ENCODE measurements around the gene UBE3D.

UBE3D gene

DNA sequence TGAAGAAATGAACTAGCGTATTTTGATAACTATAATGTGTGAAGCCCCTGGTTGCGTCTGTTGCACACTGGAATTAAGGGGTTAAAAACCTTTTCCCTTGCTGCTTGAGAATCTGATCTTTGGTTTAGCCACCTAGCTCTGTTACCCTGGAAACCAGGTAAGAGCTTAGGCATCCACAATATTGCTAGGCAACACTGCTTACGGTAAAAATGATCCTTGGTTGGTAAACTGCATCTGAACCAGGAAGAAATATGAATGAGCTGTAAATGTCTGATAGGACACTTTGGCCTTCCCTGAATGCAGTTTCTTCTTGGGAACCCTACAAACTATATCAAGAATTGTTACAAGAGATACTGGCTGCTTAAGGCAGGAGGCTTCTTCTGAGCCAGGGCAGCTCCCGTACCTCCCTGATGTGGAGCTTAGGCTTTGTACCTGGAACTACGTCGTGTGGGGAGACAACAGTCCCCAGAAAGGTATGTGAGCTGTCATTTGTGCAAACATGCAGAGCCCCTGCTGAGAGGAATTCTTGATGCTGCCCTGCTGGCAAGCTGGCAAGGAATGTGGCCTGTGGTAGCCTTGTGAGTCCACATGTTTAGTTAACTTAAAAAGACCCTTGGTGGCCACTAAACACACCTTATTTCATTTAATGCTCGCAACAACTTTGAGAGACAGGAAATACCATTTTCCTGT, 18.4 kb downstream of the UBE3D start:
- no peaks in the 10 kb centered on the region for H3K79me2 ChIP-seq (ENCODE audit: insufficient read depth, low read length)
- no peaks in the 10 kb centered on the region for H3K27me3 ChIP-seq (ENCODE audit: low read length)
- no peak overlapping the region for H3K4me2 ChIP-seq (ENCODE audit: low read depth, low read length, poor library complexity, severe bottlenecking)
- H3K36me3 ChIP-seq (ENCODE audit: low read length), result peaks cover 3% of the 10 kb centered on the region; the same call in 1 of the 2 replicates
- no peak overlapping the region for H3K4me3 ChIP-seq (ENCODE audit: insufficient read depth, low read length, poor library complexity, severe bottlenecking)
- no peak overlapping the region for H3K27ac ChIP-seq (ENCODE audit: low read depth, low read length)
- no peaks in the 10 kb centered on the region for H3K9me2 ChIP-seq (replicated peaks; ENCODE audit: insufficient read depth, low read length)
- H3F3A ChIP-seq (ENCODE audit: insufficient read depth), result no peaks in the 10 kb centered on the region
- H4K20me1 ChIP-seq (ENCODE audit: low read depth, low read length), result no peaks in the 10 kb centered on the region
- TF ChIP-seq, protein P1, sequence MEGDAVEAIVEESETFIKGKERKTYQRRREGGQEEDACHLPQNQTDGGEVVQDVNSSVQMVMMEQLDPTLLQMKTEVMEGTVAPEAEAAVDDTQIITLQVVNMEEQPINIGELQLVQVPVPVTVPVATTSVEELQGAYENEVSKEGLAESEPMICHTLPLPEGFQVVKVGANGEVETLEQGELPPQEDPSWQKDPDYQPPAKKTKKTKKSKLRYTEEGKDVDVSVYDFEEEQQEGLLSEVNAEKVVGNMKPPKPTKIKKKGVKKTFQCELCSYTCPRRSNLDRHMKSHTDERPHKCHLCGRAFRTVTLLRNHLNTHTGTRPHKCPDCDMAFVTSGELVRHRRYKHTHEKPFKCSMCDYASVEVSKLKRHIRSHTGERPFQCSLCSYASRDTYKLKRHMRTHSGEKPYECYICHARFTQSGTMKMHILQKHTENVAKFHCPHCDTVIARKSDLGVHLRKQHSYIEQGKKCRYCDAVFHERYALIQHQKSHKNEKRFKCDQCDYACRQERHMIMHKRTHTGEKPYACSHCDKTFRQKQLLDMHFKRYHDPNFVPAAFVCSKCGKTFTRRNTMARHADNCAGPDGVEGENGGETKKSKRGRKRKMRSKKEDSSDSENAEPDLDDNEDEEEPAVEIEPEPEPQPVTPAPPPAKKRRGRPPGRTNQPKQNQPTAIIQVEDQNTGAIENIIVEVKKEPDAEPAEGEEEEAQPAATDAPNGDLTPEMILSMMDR (IDR thresholded peaks at IDR 0.05; ENCODE audit: insufficient read depth, low read length, poor library complexity, severe bottlenecking), result no peak
- no peak for TF ChIP-seq EZH2phosphoT487 (conservative IDR thresholded peaks at IDR 0.05; ENCODE audit: low read length)
- H3K9me3 ChIP-seq (ENCODE audit: insufficient read depth, low read length), result no peaks in the 10 kb centered on the region
- no peak overlapping the region for H3K9ac ChIP-seq (ENCODE audit: low read length)
- H2AFZ ChIP-seq (ENCODE audit: low read depth, low read length, severe bottlenecking), result no peak overlapping the region

DNA sequence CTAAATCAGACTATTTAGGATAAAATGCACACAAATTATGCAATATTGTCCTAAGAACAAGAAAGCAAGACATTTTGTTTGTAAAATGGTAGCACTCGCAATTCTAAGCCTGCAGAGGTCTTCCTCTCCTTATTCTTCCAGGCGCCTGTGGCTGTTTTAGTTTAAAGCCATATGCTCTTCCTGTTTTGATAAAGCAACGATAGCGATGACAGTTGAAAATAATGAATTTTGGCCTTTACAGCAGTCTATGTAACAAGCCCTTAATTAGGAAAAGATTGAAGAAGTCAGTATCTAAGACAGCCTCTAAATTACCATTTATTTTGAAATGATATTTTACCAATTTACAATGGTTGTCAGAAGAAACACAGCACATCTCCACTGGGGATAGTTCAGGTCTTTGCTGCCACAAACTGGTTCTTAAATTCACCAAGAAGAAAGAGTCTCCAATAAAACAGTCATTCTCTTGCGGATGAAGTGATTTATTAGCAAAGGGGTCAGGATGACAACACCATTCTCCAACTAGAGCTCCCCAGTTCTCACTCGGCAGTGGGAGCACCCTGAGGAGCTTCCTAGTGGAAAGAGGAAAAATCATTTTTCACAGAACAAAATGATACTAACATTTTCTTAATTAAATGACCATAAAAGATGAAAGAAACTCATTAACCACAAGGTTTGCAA, 21.4 kb downstream of the UBE3D start:
- H3K4me3 ChIP-seq (ENCODE audit: insufficient read depth, low read length, poor library complexity, severe bottlenecking), result no peak overlapping the region
- TF ChIP-seq EZH2phosphoT487 (conservative IDR thresholded peaks at IDR 0.05; ENCODE audit: low read length), result no peak
- TF ChIP-seq, protein P1 (IDR thresholded peaks at IDR 0.05; ENCODE audit: insufficient read depth, low read length, poor library complexity, severe bottlenecking), result no peak
- no peaks in the 10 kb centered on the region for H3K9me2 ChIP-seq (replicated peaks; ENCODE audit: insufficient read depth, low read length)
- no peaks in the 10 kb centered on the region for H3F3A ChIP-seq (ENCODE audit: insufficient read depth)
- H3K27ac ChIP-seq (ENCODE audit: low read depth, low read length), result no peak overlapping the region
- H3K27me3 ChIP-seq (ENCODE audit: low read length), result no peaks in the 10 kb centered on the region
- H4K20me1 ChIP-seq (ENCODE audit: low read depth, low read length), result no peaks in the 10 kb centered on the region
- peaks cover 3% of the 10 kb centered on the region; the same call in 1 of the 2 replicates for H3K36me3 ChIP-seq (ENCODE audit: low read length)
- H2AFZ ChIP-seq (ENCODE audit: low read depth, low read length, severe bottlenecking), result no peak overlapping the region
- H3K9me3 ChIP-seq (ENCODE audit: insufficient read depth, low read length), result no peaks in the 10 kb centered on the region
- no peaks in the 10 kb centered on the region for H3K79me2 ChIP-seq (ENCODE audit: insufficient read depth, low read length)
- no peak overlapping the region for H3K9ac ChIP-seq (ENCODE audit: low read length)
- H3K4me2 ChIP-seq (ENCODE audit: low read depth, low read length, poor library complexity, severe bottlenecking), result no peak overlapping the region

DNA sequence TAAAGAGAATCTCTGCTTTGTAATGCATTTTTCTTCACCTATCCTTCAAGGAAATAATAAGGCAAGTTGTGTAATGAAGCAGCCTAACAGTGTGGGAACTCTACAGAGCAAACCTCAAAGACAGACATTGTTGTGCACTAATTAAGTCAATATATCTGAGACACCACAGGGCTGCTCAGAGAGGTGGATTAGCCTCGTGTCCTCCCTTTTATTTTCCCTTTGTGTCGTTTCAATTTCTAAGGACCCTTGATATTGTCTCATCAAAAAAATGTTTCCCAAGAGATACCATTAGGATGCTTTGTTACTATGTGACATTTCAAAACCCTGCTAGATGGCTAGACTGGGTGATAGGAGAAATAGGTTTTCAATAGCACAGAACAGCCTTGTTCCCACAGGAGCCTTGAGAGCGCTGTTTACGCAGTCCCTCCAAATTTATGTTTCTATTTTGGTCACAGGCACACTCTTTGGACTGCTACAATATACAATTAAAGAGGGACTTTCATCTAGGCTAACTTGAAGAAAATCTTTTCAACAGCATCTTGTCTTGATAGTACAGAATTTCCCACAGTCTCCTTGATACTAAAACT, 23.1 kb downstream of the UBE3D start:
- H3K4me3 ChIP-seq (ENCODE audit: insufficient read depth, low read length, poor library complexity, severe bottlenecking), result no peak overlapping the region
- H3K9ac ChIP-seq (ENCODE audit: low read length), result no peak overlapping the region
- H3K9me3 ChIP-seq (ENCODE audit: insufficient read depth, low read length), result no peaks in the 10 kb centered on the region
- no peak overlapping the region for H3K27ac ChIP-seq (ENCODE audit: low read depth, low read length)
- no peaks in the 10 kb centered on the region for H3K79me2 ChIP-seq (ENCODE audit: insufficient read depth, low read length)
- no peak overlapping the region for H3K4me2 ChIP-seq (ENCODE audit: low read depth, low read length, poor library complexity, severe bottlenecking)
- H3F3A ChIP-seq (ENCODE audit: insufficient read depth), result no peaks in the 10 kb centered on the region
- no peaks in the 10 kb centered on the region for H3K9me2 ChIP-seq (replicated peaks; ENCODE audit: insufficient read depth, low read length)
- H2AFZ ChIP-seq (ENCODE audit: low read depth, low read length, severe bottlenecking), result no peak overlapping the region
- H4K20me1 ChIP-seq (ENCODE audit: low read depth, low read length), result no peaks in the 10 kb centered on the region
- no peak for TF ChIP-seq EZH2phosphoT487 (conservative IDR thresholded peaks at IDR 0.05; ENCODE audit: low read length)
- 0 out of 2 replicates have a peak, but pooled peaks cover 3% of the 10 kb centered on the region for H3K36me3 ChIP-seq (ENCODE audit: low read length)
- H3K27me3 ChIP-seq (ENCODE audit: low read length), result no peaks in the 10 kb centered on the region
